T1000 (cell line): Measurements from ENCODE around the gene NEUROD2.

ENCODE experiments used
- DNase-seq: peaks from one replicate; lab custom pipeline; 2025; ENCODE audit warnings: mixed read lengths; lab: John Stamatoyannopoulos, UW

The NEUROD2 gene

DNA sequence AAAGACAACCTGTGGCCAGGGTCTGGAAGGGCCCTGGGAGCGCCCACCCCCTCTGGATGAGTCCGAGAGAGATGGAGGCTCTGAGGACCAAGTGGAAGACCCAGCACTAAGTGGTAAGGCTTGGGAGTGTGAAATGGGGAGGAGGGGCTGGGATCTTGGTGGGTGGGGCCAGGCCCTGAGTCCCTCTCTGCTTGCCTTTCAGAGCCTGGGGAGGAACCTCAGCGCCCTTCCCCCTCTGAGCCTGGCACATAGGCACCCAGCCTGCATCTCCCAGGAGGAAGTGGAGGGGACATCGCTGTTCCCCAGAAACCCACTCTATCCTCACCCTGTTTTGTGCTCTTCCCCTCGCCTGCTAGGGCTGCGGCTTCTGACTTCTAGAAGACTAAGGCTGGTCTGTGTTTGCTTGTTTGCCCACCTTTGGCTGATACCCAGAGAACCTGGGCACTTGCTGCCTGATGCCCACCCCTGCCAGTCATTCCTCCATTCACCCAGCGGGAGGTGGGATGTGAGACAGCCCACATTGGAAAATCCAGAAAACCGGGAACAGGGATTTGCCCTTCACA is 28.0 kb upstream of the NEUROD2 start:
- DNase-seq = no peak

DNA sequence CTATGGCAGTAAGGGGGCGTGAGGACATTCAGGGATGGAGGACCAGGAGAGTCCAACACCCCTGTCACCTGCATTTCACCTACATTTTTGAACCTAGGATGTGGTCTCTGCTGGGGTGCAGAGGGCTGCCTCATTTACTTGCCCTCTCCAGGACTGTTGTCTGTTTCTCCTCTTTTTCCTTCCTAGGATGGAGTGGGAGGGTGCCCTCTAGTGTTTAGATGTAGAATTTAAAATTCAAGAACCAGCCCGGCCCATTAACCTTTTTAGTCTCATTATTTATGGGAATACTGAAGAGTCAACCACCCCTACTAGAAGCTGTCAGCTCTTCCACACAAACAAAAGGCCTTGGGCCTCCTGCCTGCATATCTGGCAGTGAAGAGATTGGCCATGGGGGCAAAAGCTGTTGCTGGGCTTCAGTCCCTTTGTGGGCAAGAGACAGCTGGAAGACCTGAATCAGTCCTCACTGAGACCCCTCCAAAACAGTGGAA is 26.7 kb upstream of the NEUROD2 start:
- DNase-seq = peak; percentile 11

DNA sequence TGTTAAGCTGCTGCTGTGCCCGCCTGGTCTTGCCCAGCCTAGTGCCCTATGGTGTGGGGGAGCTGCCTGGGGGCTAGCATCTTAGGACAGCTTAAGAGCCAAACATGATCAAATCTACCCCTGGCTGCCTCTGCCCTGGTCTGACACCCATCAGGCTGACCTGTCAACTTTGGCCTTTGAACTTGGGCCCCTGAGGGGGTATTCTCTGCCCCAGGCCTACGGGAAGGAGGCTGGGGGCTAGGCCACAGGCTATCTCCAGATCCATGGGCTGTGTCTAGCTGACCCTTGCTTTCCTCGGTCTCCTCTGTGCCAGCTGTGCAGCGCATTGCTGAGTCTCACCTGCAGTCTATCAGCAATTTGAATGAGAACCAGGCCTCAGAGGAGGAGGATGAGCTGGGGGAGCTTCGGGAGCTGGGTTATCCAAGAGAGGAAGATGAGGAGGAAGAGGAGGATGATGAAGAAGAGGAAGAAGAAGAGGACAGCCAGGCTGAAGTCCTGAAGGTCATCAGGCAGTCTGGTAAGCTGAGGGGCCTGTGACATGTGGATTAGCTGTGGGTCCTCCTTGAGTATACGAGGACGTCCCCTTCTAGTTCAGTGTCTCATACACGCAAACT is 26.0 kb upstream of the NEUROD2 start:
- DNase-seq = no peak

DNA sequence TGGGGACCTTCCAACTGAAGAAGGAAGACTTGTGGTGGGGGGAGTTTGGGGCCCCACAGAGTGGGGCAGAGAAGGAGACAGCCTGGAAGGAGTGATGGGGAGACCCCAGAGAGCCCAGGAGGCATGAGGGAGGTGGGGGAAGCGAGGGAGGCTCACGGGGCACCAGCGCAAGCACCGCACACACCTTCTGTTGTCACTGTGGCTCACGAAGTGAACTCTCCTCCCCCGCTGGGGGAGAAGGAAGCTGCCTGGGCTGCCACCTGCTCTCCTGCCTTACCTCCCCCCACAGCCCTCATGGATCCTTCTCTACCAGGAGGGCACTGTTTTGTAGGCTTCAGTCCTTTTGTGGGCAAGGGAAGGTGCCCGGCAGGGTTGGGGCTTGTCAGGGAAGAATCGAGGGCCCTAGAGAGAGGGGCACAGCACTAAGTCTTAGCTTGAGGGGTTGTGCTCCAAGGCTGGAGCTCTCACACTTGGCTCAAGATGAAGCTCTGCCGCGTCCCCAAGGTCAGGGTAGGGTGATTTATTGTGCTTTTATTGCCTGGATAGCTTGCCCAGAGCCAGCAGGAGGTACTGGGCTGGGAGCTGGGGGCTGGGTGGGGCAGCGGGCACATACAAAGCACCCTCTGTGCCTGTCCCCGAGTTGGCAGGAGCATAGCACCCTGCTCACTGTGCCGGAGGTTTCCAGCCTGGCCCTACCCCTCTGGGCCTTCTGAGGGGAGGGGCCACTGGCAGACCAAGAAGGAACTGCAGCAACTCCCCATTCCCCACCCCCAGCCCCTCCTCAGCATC is 24.6 kb upstream of the NEUROD2 start:
- DNase-seq = no peak

DNA sequence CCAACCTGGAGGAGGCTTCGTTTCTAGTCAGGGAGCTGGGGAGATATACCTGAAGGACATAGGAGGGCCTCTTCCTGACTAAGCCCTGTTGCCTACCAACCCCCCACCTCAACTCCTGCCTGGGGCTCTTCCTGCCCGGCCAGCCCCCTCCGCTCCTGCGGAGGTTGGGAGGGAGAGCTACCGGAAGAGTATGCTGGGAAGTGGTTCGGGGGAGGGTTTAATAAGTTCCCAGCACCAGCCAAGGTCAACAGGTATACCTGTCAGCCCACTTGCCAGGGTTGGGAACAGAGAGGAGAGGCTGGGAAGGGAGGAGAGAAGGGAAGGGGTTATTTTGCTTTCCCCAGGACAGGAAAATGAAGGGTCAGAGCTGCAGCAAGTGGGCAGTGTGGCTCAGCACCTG is 23.7 kb upstream of the NEUROD2 start:
- DNase-seq = no peak

DNA sequence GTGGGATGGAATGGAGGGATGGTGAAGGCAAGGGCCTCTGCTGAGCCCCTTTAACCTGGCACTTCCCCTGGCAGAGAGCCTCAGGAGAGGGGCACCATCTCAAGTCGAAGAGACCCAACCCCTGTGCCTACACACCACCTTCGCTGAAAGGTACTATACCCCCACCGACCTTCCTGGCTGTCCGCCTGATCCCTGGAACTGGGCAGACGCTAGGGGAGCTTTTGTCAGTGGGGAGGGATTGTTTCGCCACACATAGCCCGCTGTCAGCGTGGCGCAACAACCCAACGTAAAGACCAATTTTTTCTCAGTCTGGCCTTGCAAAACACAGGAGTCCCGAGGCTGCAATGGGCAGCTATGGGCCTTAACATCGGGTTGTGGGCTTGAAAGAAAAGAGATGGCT is 22.2 kb upstream of the NEUROD2 start:
- DNase-seq = no peak

DNA sequence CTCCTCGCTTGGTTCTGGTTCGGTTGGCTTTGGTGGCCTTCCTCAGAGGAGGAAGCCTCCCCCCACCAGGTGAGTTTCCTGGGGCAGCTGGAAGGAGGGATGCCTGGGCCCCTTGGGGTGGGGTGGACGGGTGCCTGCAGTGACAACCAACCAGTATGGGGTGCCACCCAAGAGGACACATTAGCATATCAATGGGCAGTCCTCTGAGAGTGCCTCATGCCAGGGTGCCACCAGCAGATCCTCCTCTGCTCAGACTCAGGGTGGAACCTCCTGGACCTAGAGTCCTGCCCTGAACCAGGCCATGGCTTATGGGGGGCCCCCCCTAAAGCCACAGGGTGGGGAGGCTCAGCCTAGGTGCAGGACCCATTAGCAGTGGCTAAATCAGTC is 21.8 kb upstream of the NEUROD2 start:
- no peak for DNase-seq

DNA sequence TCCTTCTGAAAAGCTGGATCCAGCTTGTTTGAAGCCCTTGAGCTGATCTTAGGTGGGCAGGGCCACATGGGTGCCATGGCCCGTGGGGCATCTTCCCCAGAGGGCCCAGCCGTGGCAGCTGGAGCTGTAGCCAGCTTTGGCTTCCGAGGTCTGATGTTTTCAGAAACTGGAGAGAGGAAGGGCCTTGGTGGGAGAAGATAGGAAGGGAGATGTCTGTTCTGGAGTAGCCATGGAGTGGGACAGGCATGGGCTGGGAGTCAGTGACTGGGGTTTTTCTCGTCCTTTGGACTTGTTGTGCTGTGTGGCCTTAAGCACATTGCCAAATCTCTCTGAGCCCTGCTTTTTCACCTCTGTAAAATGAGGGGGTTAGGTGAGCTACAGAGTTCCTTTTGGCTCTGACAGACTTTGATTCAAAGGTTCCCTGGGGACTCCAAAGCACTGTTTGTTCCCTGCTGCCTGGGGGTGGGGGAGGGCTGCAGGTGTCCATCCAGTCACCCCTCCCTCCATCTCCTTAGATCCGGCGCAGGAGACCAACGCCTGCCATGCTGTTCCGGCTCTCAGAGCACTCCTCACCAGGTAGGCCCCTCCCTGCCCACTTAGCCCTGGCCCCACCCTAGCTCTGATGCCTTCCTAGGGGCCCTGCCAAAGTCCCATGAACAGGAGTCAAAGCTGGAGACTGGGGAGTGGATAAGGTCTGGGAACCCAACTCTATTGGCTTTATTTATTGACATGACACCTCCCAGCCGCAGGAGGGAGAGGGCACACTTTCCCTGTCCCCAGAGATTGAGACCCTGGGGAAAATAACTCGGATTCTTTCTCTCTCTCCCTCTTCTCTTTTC is 21.2 kb upstream of the NEUROD2 start:
- no peak for DNase-seq

DNA sequence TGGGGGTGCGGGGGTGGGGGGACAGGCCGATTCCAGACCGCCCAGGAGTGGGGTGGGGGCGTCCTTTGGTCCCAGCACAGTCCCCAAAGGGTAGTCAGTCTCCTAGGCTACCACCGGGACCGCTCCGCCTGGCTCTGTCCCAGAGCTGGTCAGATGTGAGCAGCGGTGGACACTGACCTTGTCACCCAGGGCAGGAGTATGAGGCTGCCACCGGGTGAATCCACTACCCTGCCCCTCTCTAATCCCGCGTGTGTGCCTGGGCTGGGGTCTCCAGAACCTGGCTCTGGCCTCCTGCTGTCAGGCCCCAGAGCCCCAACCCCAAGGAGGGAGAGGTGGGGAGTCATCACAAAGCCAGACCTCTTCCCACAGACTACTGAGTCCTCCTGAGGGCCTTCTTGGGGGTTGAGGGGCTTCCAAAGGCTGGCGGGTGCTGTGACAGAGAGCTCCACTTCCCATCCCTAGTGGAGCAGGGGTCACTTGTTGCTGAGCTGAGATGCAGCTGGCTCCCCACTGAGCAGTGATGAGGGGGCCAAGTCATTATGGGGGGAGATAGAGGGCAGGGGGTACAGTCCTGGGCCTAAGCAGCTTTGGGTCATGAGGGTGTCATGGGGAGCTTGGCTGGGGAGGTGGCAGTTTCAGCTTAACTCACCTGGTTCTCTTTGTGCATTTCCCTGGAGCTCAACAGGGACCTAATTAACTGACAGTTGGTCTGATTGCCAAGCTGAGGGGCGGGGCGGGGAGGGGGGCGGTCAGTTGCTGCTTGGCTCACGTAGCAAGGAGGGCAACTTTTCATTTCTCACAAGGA is 20.2 kb upstream of the NEUROD2 start:
- no peak for DNase-seq

DNA sequence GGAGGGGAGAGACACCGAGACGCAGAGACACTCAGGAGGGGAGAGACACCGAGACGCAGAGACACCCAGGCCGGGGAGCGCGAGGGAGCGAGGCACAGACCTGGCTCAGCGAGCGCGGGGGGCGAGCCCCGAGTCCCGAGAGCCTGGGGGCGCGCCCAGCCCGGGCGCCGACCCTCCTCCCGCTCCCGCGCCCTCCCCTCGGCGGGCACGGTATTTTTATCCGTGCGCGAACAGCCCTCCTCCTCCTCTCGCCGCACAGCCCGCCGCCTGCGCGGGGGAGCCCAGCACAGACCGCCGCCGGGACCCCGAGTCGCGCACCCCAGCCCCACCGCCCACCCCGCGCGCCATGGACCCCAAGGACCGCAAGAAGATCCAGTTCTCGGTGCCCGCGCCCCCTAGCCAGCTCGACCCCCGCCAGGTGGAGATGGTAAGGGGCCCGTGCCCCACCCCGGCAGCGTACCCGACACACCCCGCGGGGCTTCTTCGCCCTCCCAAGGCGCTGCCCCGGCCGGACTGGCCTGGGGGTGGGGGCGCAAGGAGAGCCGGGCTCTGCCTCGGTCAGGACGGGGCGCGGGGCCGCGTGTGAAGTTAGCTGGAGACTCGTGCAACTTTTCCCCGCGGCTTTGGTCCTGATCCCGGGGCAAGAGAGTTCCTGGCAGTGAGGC is 19.5 kb upstream of the NEUROD2 start:
- no peak for DNase-seq

DNA sequence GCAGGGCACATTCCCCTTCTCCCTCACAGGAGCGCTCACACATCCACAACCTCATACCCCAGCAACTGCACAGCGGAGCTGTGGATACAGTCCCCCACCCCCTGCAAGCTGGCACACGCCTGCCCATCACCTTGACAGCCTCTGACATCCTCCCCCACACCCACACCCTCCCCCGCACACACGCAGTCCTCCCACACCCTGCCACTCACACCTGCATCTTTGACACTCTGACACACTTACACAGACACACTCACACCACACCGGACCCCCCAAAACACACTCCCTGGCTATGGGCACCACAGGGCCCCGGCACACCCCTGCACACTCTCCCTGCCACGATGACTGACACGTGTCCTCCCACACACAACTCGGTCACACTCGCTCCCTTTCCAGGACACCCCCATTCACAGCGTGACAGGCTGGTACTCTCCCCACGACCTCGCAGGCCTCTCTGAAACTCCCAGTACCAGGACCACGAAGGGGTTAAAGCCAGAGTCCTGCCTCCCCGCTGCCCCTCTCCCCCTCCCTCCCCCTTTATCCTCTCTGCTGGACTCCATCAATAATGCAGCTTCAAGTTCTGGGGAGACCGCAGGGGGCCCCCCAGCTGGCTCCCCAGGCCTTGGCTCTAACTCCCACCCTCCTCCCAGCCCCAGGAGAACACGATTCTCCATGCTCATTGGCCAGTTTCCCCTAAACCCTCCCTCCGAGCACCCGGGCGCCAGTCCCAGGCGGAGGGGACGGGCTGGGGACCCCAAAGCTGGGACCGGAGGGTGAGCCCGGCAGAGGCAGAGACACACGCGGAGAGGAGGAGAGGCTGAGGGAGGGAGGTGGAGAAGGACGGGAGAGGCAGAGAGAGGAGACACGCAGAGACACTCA is 18.7 kb upstream of the NEUROD2 start, which contains the start of gene PPP1R1B:
PPP1R1B (plus strand) TSS at position 782 of the 876 bp plus-strand sequence. CDS start 441 bp downstream, outside the sequence.
- no peak for DNase-seq

DNA sequence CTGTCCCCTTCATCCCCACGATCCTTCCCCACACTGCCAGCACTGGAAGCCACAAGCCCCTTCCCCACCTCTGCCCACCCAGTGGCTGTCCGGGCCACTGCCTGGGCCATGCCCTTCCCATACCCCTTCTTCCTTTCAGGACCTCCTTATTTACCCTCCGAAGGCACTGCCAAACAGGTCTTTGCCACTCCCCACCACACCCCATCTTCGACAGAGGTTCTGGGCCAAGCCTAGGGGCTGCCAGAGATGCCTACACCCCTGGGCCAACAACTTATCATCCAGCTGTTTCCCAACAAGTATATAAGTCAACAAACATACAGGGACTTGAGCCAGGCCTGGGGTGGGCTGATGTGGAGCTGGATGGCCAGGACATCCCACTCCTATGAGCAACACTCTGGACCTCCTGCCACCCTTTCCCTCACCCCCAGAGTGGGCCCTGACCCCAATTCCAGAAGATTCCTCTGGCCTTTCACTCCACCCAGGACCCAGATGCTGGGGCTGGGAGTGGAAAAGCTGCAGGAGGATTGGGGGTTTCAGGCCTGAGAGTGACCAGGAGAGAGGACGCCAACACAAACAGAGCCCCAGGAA is 17.6 kb upstream of the NEUROD2 start:
- DNase-seq = no peak

DNA sequence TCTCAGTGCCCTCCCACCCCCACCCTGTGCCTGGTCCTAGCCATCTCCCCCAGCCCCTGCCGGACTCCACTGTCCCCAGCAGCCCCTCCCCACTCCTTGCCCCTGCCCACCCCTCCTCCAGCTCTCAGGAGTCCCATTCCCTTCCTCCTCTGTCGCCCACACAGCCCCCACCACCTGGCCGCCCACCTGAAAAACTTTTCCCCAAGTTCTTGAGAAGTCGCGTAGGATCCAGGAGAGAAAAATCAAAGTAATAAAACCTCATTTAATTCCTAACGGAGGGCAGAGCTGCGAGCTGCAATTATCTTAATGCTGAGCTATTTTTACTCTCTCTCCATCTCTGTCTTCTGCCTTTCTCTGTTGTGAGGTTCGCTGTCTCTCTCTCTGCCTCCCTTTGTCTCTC is 16.6 kb upstream of the NEUROD2 start:
- DNase-seq = no peak

DNA sequence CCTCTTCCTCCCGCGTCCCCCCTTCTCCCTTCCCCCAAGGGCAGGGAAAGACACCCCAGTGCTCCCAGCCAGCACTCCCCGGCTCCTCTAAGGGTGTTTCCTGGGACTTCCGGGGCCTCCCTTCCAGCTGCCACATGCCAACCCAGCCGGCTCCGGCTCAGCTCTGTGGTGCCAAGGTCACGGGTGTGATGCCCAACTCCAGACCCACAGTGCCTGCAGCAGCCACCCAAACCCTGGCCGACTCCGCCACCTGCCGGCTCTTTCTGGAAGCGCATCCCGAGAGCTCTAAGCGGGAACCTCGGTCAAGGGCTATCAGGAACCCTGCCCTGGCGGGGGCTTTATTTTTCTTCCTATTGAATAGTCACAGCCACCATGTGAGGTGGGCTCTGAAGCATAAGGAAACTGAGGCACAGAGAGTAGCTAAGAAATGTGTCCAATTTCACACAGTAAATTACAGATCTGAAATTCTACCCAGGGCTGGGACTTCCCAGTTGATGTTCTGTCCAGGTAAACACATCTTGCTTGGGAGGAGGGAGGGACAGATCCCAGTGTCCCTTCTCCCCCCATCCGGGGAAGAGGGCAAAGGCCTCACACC is 15.7 kb upstream of the NEUROD2 start:
- peak; percentile 75 for DNase-seq

DNA sequence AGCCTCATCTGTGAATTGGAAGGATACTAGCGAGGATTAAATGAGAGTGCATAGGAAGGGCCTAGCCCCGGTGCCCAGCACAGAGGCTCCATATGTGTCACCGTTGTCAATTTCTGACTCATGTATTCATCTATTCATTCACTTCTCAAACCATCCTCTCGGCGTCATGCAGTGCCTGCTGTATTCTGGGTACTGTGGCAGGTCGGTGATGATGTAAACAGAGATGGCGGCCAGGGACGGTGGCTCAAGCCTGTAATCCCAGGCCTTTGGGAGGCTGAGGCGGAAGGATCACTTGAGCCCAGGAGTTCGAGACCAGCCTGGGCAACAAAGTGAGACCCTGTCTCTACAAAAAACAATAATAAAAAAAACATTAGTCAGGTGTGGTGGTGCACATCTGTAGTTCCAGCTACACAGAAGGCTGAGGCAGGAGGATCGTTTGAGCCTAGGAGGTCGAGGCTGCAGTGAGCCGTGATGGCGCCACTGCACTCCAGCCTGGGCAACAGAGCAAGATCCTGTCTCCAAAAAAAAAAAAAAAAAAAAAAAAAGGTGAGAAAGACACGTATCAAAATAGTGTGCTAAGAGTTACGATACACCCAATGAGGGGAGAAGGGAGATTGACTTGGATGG is 14.8 kb upstream of the NEUROD2 start:
- DNase-seq = peak; percentile 50

DNA sequence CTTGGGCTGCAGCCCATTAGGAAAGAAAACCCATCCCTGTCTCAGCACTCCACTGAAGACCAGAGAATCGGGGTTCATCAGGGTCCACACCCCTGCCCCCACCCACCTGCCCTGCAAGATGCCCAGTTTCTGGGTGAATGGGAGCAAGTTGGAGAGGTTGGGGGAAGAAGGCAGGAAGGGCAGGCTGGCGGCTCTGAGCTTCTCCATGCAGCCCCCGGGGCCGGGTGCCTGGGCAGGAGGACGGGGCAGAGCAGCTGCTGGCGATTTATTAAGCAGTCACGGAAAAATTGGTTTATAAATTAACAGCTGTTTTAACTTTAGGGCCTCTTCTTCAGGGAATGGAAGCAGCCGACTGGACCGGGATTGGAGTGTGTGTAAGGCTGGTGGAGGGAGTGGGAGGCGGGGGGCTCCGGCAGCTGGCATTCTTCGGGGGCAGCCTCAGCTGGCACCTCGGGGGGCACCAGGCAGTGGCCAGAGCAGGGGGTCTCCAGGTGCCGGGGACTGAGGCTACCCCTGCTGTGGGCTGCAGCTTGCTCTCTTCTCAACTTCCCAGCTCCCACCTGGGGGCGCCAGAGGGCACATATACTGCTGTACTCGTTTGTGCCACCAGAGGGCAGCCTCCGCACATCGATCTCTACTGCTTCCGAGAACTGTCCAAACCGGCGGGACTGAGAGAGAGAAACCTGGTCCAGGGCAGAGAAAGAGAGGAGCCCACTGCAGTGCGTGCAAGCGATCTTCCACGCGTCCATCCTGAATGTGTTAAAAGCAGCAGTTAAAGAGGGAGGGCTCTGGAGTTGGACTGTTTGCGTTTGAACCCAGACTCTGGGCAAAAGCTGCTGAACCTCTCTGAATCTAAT is 14.0 kb upstream of the NEUROD2 start:
- peak; percentile 92 for DNase-seq

DNA sequence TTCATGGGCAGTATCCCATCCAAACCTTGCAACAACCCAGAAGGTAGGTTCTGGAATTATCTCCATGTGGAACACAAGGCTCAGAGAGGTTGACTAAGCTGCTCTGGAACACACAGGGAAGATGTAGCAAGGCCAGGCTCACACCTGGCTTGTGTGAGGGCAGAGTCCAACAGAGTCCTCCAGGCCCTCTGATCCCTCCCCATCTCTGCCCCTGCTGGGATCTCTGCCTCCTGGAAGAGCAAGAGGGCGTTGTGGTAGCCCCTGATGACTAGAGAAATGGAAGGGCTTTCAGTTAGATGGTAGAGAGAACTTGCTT is 12.0 kb upstream of the NEUROD2 start:
- DNase-seq = no peak
